Mesenchymal stem cell (in vitro differentiated cells and primary cell): ENCODE data around the gene PHLPP2.

ENCODE experiments used
- DNase-seq: peaks from one replicate; pipeline ENCODE4 v3.0.0-alpha.2; 2013
- H2AFZ ChIP-seq: one replicate; pipeline ENCODE4 v1.6.1; 2013; ENCODE audit warnings: low read depth, mild to moderate bottlenecking, control low read depth, inconsistent platforms, low read length, moderate library complexity
- H2AK5ac ChIP-seq: 2 replicates; pipeline ENCODE4 v1.6.1; 2013; ENCODE audit warnings: low read length, moderate library complexity, mild to moderate bottlenecking, inconsistent platforms; ENCODE audit not compliant: severe bottlenecking
- H2BK120ac ChIP-seq: one replicate; pipeline ENCODE4 v1.6.1; 2013; ENCODE audit warnings: low read depth, mild to moderate bottlenecking, inconsistent platforms, low read length, moderate library complexity
- H2BK12ac ChIP-seq, 2 experiments: one replicate each; pipeline ENCODE4 v1.6.1; 2013; ENCODE audit warnings: inconsistent platforms in 2 of 2, low read length in 2 of 2, mild to moderate bottlenecking in 2 of 2, moderate library complexity in 2 of 2, control low read depth in 1 of 2
- H2BK15ac ChIP-seq: one replicate; pipeline ENCODE4 v1.6.1; 2013; ENCODE audit warnings: mild to moderate bottlenecking, low read depth, inconsistent platforms; ENCODE audit not compliant: poor library complexity, severe bottlenecking
- H2BK5ac ChIP-seq: 2 replicates; pipeline ENCODE4 v1.6.1; 2013; ENCODE audit warnings: low read depth, mild to moderate bottlenecking, low read length, control low read depth, inconsistent platforms; ENCODE audit not compliant: poor library complexity, severe bottlenecking
- H3K14ac ChIP-seq, 2 experiments: one replicate each; pipeline ENCODE4 v1.6.1; 2013; ENCODE audit warnings: inconsistent platforms in 2 of 2, low read length in 2 of 2, control low read depth in 1 of 2, mild to moderate bottlenecking in 1 of 2, moderate library complexity in 1 of 2
- H3K18ac ChIP-seq, 2 experiments: one replicate each; pipeline ENCODE4 v1.6.1; 2013; ENCODE audit warnings: inconsistent platforms in 2 of 2, low read length in 2 of 2, control low read depth in 1 of 2, low read depth in 1 of 2, mild to moderate bottlenecking in 1 of 2
- H3K23ac ChIP-seq, 2 experiments: one replicate each; pipeline ENCODE4 v1.6.1; 2013; ENCODE audit warnings: inconsistent platforms in 2 of 2, low read length in 2 of 2, mild to moderate bottlenecking in 2 of 2, moderate library complexity in 2 of 2, control low read depth in 1 of 2
- H3K27ac ChIP-seq: 2 replicates; pipeline ENCODE4 v1.5.1; 2013; ENCODE audit warnings: mild to moderate bottlenecking, moderate library complexity, low read length, control low read depth, inconsistent platforms; ENCODE audit not compliant: poor library complexity, severe bottlenecking
- H3K27me3 ChIP-seq, 2 experiments: 2 replicates each; pipeline versions ENCODE4 v1.6.1 to v1.7.0; 2013; ENCODE audit warnings: low read length in 2 of 2, mild to moderate bottlenecking in 2 of 2, moderate library complexity in 2 of 2, control low read depth in 1 of 2, inconsistent platforms in 1 of 2; ENCODE audit not compliant: control insufficient read depth in 1 of 2, insufficient read depth in 1 of 2
- H3K36me3 ChIP-seq, 2 experiments: 2 replicates each; pipeline versions ENCODE4 v1.6.1 to v1.7.0; 2013; ENCODE audit warnings: low read length in 2 of 2, control low read depth in 1 of 2, inconsistent platforms in 1 of 2, low read depth in 1 of 2, mild to moderate bottlenecking in 1 of 2; ENCODE audit not compliant: insufficient read depth in 2 of 2, control insufficient read depth in 1 of 2
- H3K4ac ChIP-seq, 2 experiments: one replicate each; pipeline ENCODE4 v1.6.1; 2013; ENCODE audit warnings: inconsistent platforms in 2 of 2, low read length in 2 of 2, mild to moderate bottlenecking in 2 of 2, moderate library complexity in 2 of 2, control low read depth in 1 of 2, low read depth in 1 of 2
- H3K4me1 ChIP-seq: 2 replicates; pipeline ENCODE4 v1.6.1; 2013; ENCODE audit warnings: low read depth, low read length, control low read depth; ENCODE audit not compliant: control insufficient read depth, insufficient read depth
- H3K4me2 ChIP-seq: 2 replicates; pipeline ENCODE4 v1.6.1; 2013; ENCODE audit warnings: low read length, mild to moderate bottlenecking, inconsistent platforms; ENCODE audit not compliant: poor library complexity, severe bottlenecking
- H3K4me3 ChIP-seq, 2 experiments: 2 replicates each; pipeline versions ENCODE4 v1.5.1 to v1.7.0; 2013; ENCODE audit warnings: low read length in 2 of 2, mild to moderate bottlenecking in 2 of 2, control low read depth in 1 of 2, low read depth in 1 of 2; ENCODE audit not compliant: insufficient read depth in 1 of 2
- H3K79me1 ChIP-seq: replicated peaks from 2 replicates; pipeline ENCODE4 v1.6.1; 2013; ENCODE audit warnings: mild to moderate bottlenecking, control low read depth, low read length, inconsistent platforms; ENCODE audit not compliant: poor library complexity, severe bottlenecking
- H3K9ac ChIP-seq: 2 replicates; pipeline ENCODE4 v1.7.0; 2013; ENCODE audit warnings: mild to moderate bottlenecking, low read length, moderate library complexity
- H3K9me3 ChIP-seq: 2 replicates; pipeline ENCODE4 v1.7.0; 2013; ENCODE audit warnings: mild to moderate bottlenecking, low read length; ENCODE audit not compliant: control insufficient read depth
- H4K8ac ChIP-seq: one replicate; pipeline ENCODE4 v1.6.1; 2013; ENCODE audit warnings: inconsistent platforms, mild to moderate bottlenecking, low read length, moderate library complexity
- H4K91ac ChIP-seq: one replicate; pipeline ENCODE4 v1.6.1; 2013; ENCODE audit warnings: mild to moderate bottlenecking, low read length, inconsistent platforms
- WGBS: methylation state at CpG from one replicate; pipeline ENCODE4 v1.1.7; 2013; ENCODE audit warnings: mixed read lengths; 5-methylcytosine and 5-hydroxymethylcytosine counted together

PHLPP2 gene

GRCh38 chr16:71767060-71767900 lies 42.8 kb upstream of the PHLPP2 start:
- H3K27ac ChIP-seq = no peak overlapping the region
- no peak overlapping the region for H3K23ac ChIP-seq
- H3K18ac ChIP-seq = no peak overlapping the region
- H3K4me3 ChIP-seq = no peak overlapping the region
- H3K4me2 ChIP-seq = no peak overlapping the region
- no peak overlapping the region for H2BK5ac ChIP-seq
- H4K91ac ChIP-seq = no peak overlapping the region
- H3K27me3 ChIP-seq = no peaks in the 10 kb centered on the region
- peak overlapping the region; percentile 50 for H3K9ac ChIP-seq
- H2BK120ac ChIP-seq = no peak overlapping the region
- no peak for DNase-seq
- H3K4ac ChIP-seq = no peak overlapping the region
- H2BK12ac ChIP-seq = no peak overlapping the region
- peaks cover 3% of the 10 kb centered on the region for H3K4me1 ChIP-seq
- no peak overlapping the region for H2AFZ ChIP-seq
- no peak overlapping the region for H2BK15ac ChIP-seq
- no peaks in the 10 kb centered on the region for H3K9me3 ChIP-seq
- no peak overlapping the region for H4K8ac ChIP-seq
- H3K79me1 ChIP-seq = peaks cover 15% of the 10 kb centered on the region
- H2AK5ac ChIP-seq = no peak overlapping the region
- 93% methylated on average over 1 of the region's 3 CpGs for WGBS
- peaks cover 13 to 71% of the 10 kb centered on the region in 2 experiments for H3K36me3 ChIP-seq
- H3K14ac ChIP-seq = no peak overlapping the region

- no peak overlapping the region for H2AFZ ChIP-seq
- peaks cover 27 to 71% of the 10 kb centered on the region in 2 experiments for H3K36me3 ChIP-seq
- no peak overlapping the region for H3K14ac ChIP-seq
- H3K27me3 ChIP-seq = no peaks in the 10 kb centered on the region
- H3K4me3 ChIP-seq = no peak overlapping the region
- no peak overlapping the region for H2BK5ac ChIP-seq
- 84% methylated on average over 2 of the region's 2 CpGs for WGBS
- no peak overlapping the region for H2BK15ac ChIP-seq
- no peak overlapping the region for H3K18ac ChIP-seq
- no peak overlapping the region for H2AK5ac ChIP-seq
- H2BK12ac ChIP-seq = no peak overlapping the region
- peak; percentile 62 for DNase-seq
- H3K4ac ChIP-seq = no peak overlapping the region
- no peaks in the 10 kb centered on the region for H3K4me1 ChIP-seq
- H3K79me1 ChIP-seq = peaks cover 19% of the 10 kb centered on the region
- no peak overlapping the region for H4K91ac ChIP-seq
- H3K27ac ChIP-seq = no peak overlapping the region
- H4K8ac ChIP-seq = no peak overlapping the region
- no peak overlapping the region for H3K23ac ChIP-seq
- no peak overlapping the region for H2BK120ac ChIP-seq
- no peak overlapping the region for H3K9ac ChIP-seq
- H3K4me2 ChIP-seq = no peak overlapping the region
- H3K9me3 ChIP-seq = no peaks in the 10 kb centered on the region
These were observed 37.7 kb upstream of the PHLPP2 start for GRCh38 chr16:71762186-71762585.

- Histone ChIP-seq H4K8ac (no peak overlapping the region), H3K27ac (no peak overlapping the region), H3K4ac (no peak overlapping the region), H2AFZ (no peak overlapping the region), H3K9me3 (no peaks in the 10 kb centered on the region), H2BK5ac (no peak overlapping the region), H3K4me3 (no peak overlapping the region), H3K9ac (no peak overlapping the region), H2AK5ac (no peak overlapping the region), H3K23ac (no peak overlapping the region), H2BK12ac (no peak overlapping the region), H3K4me1 (no peaks in the 10 kb centered on the region), H3K79me1 (peaks cover 19% of the 10 kb centered on the region), H3K4me2 (no peak overlapping the region), H3K36me3 (peaks cover 32 to 79% of the 10 kb centered on the region in 2 experiments), H3K27me3 (no peaks in the 10 kb centered on the region), H3K18ac (no peak overlapping the region), H2BK15ac (no peak overlapping the region), H2BK120ac (no peak overlapping the region), H4K91ac (no peak overlapping the region), H3K14ac (no peak overlapping the region)
- no peak for DNase-seq
- 82% methylated on average over 1 of the region's 2 CpGs for WGBS
These were observed 36.6 kb upstream of the PHLPP2 start for GRCh38 chr16:71761097-71761496.

GRCh38 chr16:71758293-71758760 lies 33.8 kb upstream of the PHLPP2 start:
- no peak overlapping the region for H4K91ac ChIP-seq
- H2BK5ac ChIP-seq = no peak overlapping the region
- no peaks in the 10 kb centered on the region for H3K4me1 ChIP-seq
- H3K9me3 ChIP-seq = no peaks in the 10 kb centered on the region
- H2BK15ac ChIP-seq = no peak overlapping the region
- no peak overlapping the region for H3K9ac ChIP-seq
- no peak overlapping the region for H3K23ac ChIP-seq
- no peak overlapping the region for H3K18ac ChIP-seq
- H2BK120ac ChIP-seq = no peak overlapping the region
- H3K79me1 ChIP-seq = peaks cover 29% of the 10 kb centered on the region
- H3K4ac ChIP-seq = no peak overlapping the region
- no peak overlapping the region for H2AK5ac ChIP-seq
- H3K36me3 ChIP-seq = peaks cover 47 to 88% of the 10 kb centered on the region in 2 experiments
- 97% methylated on average over 5 of the region's 5 CpGs for WGBS
- no peak overlapping the region for H3K4me2 ChIP-seq
- DNase-seq = no peak
- no peak overlapping the region for H2BK12ac ChIP-seq
- H3K14ac ChIP-seq = no peak overlapping the region
- no peak overlapping the region for H3K4me3 ChIP-seq
- no peaks in the 10 kb centered on the region for H3K27me3 ChIP-seq
- H4K8ac ChIP-seq = no peak overlapping the region
- no peak overlapping the region for H2AFZ ChIP-seq
- H3K27ac ChIP-seq = no peak overlapping the region
